ENCODE results near the gene SORBS1.

The SORBS1 gene

DNA sequence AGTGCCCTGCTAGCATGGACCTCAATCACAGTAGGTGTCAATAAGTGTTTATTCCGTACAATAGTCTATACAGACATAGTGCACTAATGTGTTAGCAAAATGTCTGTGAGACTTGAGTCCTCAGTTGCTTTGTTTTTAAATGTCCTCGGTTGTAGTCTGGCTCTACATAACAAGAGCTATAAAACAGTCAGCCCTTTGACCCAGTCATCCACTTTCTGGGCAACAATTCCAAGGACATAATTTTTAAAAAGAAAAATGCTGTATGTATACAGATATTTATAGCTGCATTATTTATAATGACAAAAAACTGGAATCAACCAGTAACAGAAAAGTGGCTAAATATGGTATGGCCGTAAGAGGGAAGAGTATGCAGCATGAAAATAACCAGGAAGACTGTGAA, 267.5 kb downstream of the SORBS1 start:
- DNase-seq (ENCODE audit: low read depth in 2 of 2), result no peak

DNA sequence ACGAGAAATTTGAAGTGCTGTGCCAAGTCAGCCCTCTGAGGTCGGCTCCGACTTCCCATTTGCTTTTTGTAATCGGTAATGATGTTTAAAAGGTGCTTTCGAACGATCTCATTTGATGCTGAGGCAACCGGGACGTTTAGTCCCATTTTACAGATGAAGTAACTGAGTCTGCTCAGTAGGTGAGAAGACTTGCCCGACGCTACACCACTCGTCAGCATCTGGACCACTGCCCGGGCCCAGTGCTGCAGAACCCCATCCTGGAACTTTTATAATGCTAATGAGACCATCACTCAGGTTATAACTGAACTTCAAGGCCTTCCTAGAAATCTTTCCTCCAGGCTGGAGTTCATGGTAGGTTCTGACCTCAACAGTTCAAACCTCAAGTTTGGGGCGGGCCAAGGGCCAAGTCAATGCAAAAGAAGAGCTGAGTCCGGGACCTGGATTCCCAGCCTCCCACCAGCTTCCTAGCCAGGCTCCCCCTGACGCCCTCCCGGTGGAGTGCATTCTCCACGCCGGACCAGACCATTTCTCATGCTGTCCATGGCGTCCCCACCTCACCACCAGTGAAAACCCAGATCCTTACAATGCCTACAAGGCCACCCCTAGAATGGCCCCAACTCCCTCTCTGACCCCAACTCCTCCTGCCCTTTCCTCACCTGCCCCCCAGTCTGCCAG, 269.7 kb downstream of the SORBS1 start:
- DNase-seq (ENCODE audit: low read depth in 2 of 2), result no peak

DNA sequence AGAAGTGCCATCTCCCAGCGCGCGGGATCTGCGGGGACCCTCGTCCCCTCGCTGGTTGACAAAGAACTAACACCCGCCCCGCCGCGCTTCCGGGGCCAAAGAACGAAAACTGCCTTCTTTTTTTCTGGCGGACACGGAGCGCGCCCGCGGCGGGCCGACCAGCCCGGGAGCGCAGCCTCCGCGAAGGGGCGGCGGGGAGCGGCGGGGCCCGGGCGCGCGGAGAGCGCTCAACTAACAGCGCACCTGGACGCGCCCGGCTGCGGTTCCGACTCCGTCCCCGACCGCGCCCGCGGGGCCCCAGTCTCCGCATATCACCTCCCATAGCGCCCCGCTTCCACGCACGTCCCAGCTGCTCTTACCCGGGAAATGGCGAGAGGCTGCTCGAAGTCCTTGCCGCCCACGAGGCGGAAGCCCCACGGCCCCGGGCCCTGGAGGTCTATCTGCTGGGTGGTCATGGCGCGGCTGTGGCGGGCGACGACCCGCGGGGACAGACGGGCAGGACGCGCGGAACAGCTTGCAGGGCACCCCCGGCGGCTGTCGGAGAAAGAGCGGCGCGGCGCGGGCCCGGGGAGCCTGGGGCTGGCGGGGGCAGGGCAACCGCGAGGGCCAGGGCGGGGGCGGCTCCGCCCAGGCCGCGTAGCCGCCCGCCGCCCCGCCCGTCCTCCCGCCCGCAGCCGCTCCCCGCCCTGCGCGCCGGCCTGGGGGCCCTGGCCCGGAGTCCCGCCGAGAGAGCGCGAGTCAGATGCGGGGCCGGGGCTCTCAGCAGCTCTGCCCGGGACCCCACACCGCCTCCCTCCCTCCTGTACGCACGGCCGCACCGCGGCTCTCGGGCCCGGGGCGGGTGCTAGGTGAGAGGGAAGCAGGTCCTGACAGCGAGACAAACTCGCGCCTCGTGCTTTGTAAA, 270.5 kb downstream of the SORBS1 start, which contains the start of gene PDLIM1:
Gene PDLIM1, minus strand, starts transcription at position 543 of the 904 bp plus-strand sequence. Its CDS starts 88 bp downstream, at position 455.
- DNase-seq (ENCODE audit: low read depth in 2 of 2), result peak in 1 of 2 donors; percentile 6

DNA sequence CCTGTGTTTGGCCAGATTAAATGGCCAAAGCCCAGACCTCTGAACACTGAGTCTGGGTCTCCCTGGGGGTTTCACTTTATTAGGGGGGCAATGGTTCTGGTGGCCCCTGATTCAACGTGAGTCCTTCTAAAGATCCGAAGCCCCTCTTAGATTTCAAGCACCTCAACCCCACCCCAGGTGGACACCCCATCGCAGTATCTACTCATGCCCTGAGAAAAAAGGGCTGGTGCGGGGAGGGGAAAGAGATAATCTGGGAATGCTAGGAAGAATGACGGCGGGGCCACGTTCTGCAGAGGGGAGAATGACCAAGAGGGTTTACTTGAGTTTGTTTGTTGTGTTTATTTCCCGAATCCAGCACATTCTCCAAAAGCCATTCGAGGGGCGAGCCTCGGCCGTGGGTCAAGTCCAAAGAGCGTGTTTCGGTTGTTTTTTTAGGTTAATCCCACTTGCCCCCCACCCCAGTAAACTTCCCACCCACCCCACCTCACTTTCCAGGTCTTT, 271.2 kb downstream of the SORBS1 start:
- no peak for DNase-seq (ENCODE audit: low read depth in 2 of 2)

DNA sequence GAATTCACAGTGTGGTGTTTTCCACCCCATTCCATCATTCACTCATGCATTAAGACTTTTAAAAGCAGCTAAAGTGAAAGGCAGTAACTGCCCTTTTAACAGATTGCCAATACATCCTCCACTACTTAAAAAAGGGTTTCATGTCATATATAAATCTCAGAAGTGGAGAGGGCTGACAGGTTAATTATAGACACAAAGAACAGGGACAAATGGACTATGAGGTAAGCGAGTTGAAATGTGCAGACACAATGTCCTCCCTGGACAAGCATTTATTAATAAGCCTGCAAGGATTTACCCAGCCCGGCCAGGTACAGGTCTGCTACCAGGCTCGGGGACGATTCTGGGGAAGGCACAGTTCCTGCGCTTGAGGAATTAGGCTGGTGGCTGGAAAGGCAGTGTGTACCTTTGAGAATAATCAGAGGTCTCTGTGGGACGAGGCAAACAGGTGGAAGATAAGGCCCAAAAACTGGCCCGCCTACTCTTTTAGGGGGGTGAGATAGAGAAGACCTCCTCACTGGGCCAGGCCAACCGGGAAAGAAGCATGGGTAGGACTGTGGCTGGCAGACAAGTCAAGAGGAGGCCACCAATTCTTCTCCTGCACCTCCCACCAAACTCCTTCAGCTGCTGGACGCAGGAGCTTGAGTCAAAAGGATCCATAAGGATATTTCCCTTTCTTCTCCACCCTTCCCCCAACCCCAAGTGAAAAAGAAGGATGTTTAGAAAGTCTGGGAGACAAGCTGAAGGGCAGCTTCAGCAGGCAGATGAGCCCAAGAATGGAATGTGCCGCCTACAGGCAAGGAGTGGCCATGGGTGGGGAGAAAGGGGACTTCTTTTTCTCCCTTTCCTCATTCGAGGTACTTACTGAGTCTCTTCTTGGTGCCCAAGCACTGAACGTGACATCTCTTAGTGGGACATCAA, 271.9 kb downstream of the SORBS1 start:
- no peak for DNase-seq (ENCODE audit: low read depth in 2 of 2)

DNA sequence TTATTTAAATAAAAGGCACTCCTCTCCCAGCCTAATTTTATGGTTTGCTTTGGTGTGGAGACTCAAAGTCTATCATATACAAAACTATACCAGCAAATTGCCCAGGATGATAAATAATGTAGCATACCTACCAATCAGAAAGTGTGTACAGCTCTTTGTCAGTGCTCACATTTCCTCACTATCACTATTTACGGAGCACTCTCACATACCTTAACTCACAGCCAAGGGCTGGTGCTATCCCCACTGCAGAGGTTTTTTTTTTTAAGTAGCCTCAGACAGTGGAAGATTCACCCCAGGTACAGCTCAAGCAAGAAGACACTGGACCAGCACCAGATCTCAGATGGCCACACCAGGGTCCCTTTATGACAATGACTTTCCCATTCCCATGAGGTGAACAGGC, 272.9 kb downstream of the SORBS1 start:
- no peak for DNase-seq (ENCODE audit: low read depth in 2 of 2)

DNA sequence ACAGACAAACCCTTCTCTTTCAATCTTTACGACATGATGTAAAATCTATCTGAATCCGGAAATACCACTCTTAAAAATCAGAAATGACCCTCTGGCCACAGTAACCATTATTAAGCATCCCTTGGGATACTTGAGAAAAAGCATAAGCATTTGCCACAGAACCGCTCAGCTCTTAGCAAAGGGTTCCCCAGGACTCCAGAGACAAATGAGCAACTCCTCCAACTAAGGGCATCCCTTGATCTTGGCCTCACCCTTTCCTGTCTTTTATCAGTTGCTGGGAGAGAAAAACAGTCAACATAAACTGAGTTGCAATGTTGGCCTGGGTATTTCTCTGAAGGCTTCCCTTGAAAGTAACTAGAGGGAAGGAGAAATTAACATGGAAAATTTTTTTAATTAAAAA, 273.9 kb downstream of the SORBS1 start:
- no peak for DNase-seq (ENCODE audit: low read depth in 2 of 2)

DNA sequence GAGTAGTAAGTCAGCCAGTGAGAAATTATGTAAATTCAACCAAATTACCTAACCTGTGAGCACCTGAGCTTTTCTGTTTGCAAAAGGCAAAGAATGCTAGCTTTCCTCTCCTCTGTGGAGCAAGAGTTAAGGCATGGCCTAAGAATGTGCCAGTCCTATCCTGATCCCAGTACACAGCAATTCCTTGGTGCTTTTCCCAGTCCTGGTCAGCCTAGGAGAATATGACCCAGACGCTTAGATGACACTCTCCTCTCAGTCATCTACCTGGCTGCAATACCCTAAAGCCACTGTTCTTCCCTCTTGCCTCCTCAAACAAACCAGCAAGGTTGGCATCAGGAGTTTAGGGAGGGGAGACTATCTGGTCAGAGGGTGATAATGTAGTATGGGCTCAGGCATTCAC, 274.5 kb downstream of the SORBS1 start:
- no peak for DNase-seq (ENCODE audit: low read depth in 2 of 2)

DNA sequence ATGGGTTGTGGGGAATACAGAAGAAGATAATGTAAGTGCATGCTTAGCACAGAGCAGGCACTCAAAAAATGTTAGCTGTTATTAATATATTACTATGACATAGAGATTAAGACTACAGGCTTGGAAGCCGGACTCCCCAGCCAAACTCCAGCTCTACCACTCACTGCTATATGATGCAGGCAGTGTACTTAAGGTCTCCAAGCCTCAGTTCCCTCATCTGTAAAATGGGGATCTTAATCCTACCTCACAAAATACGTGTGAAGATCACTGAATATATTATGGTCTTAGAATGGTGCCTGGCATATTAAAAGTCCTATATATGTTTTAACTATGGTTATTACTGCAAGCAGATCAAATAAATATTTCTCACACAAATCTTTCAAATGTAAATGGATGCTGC, 275.6 kb downstream of the SORBS1 start:
- no peak for DNase-seq (ENCODE audit: low read depth in 2 of 2)

DNA sequence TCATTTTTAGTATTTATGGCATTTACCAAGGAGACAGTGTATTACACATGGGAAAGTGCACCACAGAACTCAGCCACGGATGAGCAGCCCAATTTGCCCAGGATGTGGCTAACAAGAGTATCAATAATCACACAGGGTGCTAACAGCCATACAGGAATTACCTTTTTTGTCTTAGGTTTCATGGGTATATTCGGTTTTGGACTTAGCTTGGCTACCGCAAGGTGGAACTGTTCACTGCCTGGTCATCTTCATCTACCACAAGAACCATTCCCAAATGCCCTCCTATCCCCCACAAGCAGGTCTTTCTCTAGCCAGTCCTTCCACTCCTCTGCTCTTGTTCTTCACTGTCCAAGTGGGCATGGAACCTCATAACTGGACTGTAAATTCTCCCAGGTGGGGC, 276.4 kb downstream of the SORBS1 start:
- DNase-seq (ENCODE audit: low read depth in 2 of 2), result no peak

DNA sequence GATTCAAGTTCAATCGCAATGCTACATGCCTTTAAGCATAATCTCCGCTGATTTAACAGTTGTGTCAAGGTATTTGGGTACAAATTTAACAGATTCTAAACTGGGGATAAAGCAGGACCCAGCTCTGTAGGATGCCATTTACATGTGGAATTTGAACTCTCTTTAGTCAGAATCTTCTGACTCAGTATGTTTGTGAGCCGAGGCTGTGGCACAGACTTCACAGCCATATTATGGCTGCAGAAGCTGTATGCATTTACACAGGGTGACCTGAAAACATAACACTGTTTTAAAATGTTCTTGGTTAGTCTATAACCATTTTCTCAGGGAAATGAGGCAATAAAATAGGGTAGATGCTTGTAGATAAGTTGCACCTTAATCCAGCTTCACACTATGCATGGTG, 279.1 kb downstream of the SORBS1 start:
- DNase-seq (ENCODE audit: low read depth in 2 of 2), result no peak

DNA sequence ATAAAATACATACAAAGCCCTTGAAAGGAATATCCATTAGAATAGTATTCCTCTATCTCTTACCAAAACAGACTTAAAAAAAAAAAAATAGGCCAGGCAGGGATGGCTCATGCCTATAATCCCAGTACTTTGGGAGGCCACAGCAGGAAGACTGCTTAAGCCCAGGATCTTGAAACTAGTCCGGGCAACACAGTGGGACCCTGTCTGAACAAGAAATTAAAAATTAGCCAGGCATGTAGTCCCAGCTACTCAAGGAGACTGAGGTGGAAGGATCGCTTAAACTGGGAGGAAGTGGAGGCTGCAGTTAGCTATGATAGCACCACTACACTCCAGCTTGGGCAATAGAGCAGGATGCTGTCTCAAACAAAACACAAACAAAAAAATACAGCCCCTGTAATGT, 280.0 kb downstream of the SORBS1 start:
- no peak for DNase-seq (ENCODE audit: low read depth in 2 of 2)

DNA sequence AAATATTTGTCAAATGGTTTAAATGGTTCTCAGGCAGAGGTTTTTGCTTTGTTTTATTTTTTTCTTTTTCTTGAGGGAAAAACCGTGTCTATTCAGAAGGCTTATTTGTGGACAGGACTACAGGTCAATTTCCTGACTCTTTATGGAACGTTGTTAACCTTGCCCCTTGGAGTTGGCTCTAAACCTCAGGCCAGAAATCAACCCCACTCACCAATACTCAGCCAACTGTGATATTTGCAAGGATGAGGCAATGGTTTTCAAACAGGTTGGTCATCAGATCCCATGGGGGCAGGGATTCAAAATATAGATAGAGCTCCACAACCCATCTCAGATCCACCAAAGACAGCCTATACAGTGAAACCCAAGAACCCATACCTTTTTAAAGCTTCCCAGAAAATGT, 280.5 kb downstream of the SORBS1 start:
- DNase-seq (ENCODE audit: low read depth in 2 of 2), result no peak

DNA sequence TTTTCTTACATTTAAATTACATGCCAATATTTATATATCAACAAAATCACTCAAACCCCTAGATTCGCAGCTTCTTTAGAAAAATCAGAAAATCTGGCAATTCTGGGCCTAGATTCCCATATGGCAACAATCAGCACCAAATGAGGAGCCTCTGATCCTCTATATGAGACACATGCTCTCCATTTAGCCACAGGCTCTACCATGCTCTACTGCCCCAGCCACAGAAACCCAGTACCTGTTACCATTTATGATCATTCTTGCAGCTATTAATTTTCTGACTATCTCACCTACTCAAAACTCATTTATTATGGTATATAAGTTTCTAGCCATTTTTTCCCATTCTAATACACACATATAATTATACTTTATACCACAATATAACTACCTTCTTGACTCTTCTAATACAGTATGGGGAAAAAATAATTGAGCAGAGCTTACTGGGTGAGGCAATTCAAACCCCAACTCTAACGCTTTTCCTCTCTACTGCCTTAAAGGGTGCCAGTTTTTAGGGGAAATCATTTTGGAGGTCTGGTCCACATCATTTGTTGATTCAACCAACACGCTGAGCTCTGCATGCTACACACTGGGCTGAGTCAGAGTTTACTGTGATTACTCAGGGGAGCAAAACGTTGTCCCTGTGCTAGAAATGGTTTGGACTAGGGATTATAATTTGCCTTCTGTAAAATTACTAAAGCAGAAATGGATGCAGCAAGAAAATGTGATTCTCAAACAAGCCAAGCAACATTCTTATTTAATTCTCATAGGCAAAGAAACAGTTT, 281.9 kb downstream of the SORBS1 start:
- no peak for DNase-seq (ENCODE audit: low read depth in 2 of 2)

DNA sequence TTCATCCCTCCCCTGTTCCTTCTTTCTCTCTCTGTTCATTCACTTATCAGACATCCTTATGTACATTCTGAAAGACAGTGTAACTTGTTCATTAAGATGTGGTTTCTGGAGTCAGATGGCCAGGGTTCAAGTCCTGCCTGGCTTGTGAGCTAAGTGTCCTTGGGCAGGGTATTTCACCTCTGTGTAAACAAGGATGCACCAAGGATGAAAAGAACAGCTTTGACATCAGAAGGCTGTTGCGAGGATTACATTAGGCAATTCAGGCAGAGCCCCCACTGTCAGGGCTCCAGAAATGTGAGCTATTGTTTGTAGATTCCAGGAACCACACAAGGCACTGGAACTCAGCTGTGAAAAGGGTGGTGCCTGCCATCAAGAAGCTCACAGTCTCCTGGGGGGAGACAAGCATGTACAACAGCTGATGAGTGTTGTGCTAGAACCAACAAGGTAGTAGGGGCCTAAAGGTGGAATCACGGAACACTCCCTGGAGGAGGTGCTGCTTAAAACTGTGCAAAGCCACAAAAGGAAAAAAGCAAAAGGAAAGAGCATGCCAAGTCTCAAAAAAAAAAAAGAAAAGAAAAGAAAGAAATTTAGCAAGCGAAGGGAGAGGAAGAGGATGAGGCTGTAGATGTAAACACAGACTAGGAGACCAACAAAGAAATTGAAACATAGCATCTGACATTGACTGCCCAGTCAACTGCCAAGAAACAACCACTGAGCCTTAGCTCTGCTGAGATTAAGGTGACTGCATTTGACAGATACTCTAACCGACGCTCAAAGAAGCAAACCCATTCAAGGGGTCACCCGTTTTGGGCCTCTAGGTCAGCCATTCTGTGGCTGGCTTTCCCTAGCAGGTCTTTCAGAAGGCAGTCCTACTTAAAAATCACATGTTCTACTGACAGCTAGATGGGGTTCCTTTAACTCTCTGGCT, 282.8 kb downstream of the SORBS1 start:
- DNase-seq (ENCODE audit: low read depth in 2 of 2), result no peak

DNA sequence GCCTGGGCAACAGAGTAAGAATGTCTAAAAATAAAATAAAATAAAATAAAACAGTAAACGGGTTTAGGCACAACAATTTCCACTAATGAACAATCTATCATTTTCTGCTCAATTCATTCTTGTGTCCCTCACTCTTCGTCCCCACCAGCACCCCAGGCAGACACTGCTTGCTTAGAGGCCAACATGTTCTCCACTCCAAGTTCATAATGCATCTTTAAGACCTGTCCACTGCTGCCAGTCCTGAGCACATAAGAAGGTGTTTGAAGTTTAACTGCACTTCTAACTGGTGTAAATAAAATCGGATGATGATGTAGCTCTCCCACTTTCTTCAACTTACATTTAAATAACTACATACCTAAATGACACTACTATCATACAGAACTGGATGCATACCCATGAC, 283.6 kb downstream of the SORBS1 start:
- DNase-seq (ENCODE audit: low read depth in 2 of 2), result no peak

DNA sequence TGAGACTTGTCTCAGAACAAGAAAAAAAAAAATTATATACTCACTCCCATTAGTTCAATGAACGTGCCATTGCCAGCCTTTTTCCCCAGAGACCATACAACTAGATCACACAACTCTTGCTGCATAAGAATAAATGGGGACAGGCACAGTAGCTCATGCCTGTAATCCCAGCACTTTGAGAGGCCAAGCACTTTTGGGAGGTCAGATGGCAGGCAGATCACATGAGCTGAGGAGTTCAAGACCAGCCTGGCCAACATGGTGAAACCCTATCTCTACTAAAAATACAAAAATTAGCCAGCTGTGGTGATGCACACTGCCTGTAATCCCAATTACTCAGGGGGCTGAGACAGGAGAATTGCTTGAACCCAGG, 284.0 kb downstream of the SORBS1 start:
- no peak for DNase-seq (ENCODE audit: low read depth in 2 of 2)

DNA sequence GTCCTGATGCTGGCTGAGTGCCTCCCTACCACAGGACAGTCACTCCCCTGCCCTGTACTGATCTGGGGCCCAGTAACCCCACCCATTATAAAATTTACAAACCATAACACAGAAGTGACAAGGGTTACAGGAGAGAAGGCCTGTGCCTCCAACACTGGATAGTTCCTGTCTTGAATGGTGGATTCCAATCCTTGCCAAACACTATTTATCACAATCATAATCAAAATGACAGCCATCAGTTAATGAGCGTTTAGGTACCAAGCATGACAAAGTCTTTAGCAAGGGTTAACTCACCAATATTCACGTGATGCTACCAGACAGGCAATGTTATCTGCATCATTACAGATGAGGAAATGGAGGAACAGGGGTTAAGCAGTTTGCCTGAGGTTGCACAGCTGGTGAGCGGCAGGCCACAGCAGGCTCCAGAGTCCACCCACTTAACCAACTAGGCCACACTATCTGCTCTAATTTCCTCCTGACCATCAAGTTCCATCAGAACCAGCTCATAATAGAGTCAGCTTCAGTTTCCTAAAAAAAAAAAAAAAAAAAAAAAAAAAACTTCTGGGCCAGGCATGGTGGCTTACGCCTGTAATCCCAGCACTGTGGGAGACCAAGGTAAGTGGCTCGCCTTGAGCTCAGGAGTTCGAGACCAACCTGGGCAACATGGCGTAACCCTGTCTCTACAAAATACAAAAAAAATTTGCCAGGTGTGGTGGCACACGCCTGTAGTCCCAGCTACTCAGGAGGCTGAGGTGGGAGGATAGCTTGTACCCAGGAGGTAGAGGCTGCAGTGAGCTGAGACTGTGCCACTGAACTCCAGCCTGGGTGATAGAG, 284.6 kb downstream of the SORBS1 start:
- no peak for DNase-seq (ENCODE audit: low read depth in 2 of 2)

DNA sequence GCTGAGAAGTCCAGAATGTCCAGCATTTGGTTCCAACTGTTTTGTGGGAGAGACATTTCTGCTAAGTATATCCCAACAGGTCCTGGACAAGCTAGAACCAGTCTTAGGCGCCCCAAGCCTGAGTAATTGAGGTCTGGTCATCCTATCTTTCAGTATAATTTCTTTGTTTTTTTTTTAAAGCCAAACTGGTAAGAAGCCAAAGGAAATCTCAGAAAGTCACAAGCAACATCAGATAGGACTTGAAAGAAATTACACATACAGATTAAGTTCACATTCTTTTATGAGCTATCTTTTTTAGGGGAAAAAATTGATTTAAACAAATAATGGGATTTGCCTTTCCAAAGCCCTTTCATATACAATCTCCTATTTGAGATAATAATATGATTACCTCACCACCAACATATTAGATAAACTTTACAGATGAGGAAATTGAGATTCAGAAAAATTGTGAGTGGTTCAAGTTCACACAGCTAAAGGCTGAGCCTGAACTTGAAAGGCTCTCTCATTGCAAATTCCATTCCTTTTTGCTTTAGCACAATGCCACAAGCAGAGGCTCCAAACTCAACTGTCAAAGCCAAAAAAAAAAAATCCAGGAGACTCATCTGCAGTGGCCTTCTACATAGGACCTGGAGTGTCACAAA, 285.3 kb downstream of the SORBS1 start:
- no peak for DNase-seq (ENCODE audit: low read depth in 2 of 2)

Measured in stimulated activated CD4-positive, alpha-beta T cell treated with anti-CD3 and anti-CD28 coated beads, Interleukin-1b, Interleukin-23, amount 100 ng/mL, for 4 hours (primary cell).